Right atrium auricular region (tissue), 2 donors: ENCODE data around the gene BCHE. TPM values are rescaled to one million over a fixed set of nuclear protein-coding genes. Genes with fewer than 3 reads are reported as not detected.

Experiments
- DNase-seq: peaks from one replicate; pipeline ENCODE4 v3.0.0-alpha.2; 2019; ENCODE audit warnings: low spot score
- H3K27ac ChIP-seq, 2 donors: fragments of 200-600 bp; sonication (generic); 1 replicate in 1 of 2; 2 replicates in 1 of 2; pipeline ENCODE4 v1.5.1; 2016 to 2019
- H3K27me3 ChIP-seq, 2 donors: fragments of 200-600 bp; sonication (generic); one replicate each; pipeline versions ENCODE4 v1.5.1 to v1.6.0; 2017 to 2019
- H3K36me3 ChIP-seq: fragments of 200-600 bp; sonication (generic); one replicate; pipeline ENCODE4 v1.5.1; 2016
- H3K4me1 ChIP-seq, 2 donors: fragments of 200-600 bp; sonication (generic); one replicate each; pipeline versions ENCODE4 v1.5.1 to v1.6.0; 2017 to 2019
- H3K4me3 ChIP-seq, 2 donors: fragments of 200-600 bp; sonication (generic); 1 replicate in 1 of 2; 2 replicates in 1 of 2; pipeline ENCODE4 v1.5.1; 2017 to 2019; ENCODE audit warnings: mild to moderate bottlenecking in 1 of 2, moderate library complexity in 1 of 2
- H3K9me3 ChIP-seq, 2 donors: fragments of 200-600 bp; sonication (generic); one replicate each; pipeline ENCODE4 v1.5.1; 2019
- CTCF ChIP-seq, 2 donors: fragments of 200-600 bp; sonication (generic); IDR thresholded peaks; one replicate each; pipeline ENCODE4 v1.5.1; 2019; ENCODE audit warnings: antibody characterized with exemption in 2 of 2
- total RNA-seq, 2 donors: library from RNA; depleted of rRNA; stranded (reverse); fragments of >200 nt; gene quantifications; one replicate each; pipeline ENCODE4 v1.1.0, GENCODE V29; 2016

The BCHE gene
- total RNA-seq, 2 donors from 2014 or later, result 13.5 to 31.8 TPM

- no peak for TF ChIP-seq CTCF (IDR thresholded peaks at IDR 0.05)
- no peaks in the 10 kb centered on the region for H3K27me3 ChIP-seq
- H3K4me1 ChIP-seq, result no peaks in the 10 kb centered on the region
- no peak overlapping the region for H3K27ac ChIP-seq
- H3K4me3 ChIP-seq, result no peak overlapping the region
- H3K9me3 ChIP-seq, result no peaks in the 10 kb centered on the region
- no peak for DNase-seq
- H3K36me3 ChIP-seq, result no peaks in the 10 kb centered on the region
Observed at GRCh38 chr3:165830746-165831145, 6.5 kb downstream of the BCHE start.

GRCh38 chr3:165827883-165828282 is 9.3 kb downstream of the BCHE start:
- H3K9me3 ChIP-seq, result peaks cover 0 to 10% of the 10 kb centered on the region in 2 donors
- no peak overlapping the region for H3K27ac ChIP-seq

GRCh38 chr3:165827233-165827632 is 10.0 kb downstream of the BCHE start:
- no peak overlapping the region for H3K4me3 ChIP-seq
- TF ChIP-seq CTCF (IDR thresholded peaks at IDR 0.05), result no peak
- no peak overlapping the region for H3K27ac ChIP-seq
- H3K27me3 ChIP-seq, result no peaks in the 10 kb centered on the region
- no peaks in the 10 kb centered on the region for H3K36me3 ChIP-seq
- peaks cover 0 to 10% of the 10 kb centered on the region in 2 donors for H3K9me3 ChIP-seq
- no peak for DNase-seq
- H3K4me1 ChIP-seq, result no peaks in the 10 kb centered on the region

More at GRCh38 chr3:165827883-165828282, 9.3 kb downstream of the BCHE start:
- no peaks in the 10 kb centered on the region for H3K27me3 ChIP-seq
- DNase-seq, result no peak
- no peak overlapping the region for H3K4me3 ChIP-seq
- no peaks in the 10 kb centered on the region for H3K4me1 ChIP-seq
- H3K36me3 ChIP-seq, result no peaks in the 10 kb centered on the region
- no peak for TF ChIP-seq CTCF (IDR thresholded peaks at IDR 0.05)

GRCh38 chr3:165820671-165821123 is 16.5 kb downstream of the BCHE start:
- Histone ChIP-seq H3K4me1 (no peaks in the 10 kb centered on the region), H3K9me3 (peaks cover 0 to 10% of the 10 kb centered on the region in 2 donors), H3K36me3 (no peaks in the 10 kb centered on the region), H3K27me3 (no peaks in the 10 kb centered on the region), H3K27ac (no peak overlapping the region), H3K4me3 (no peak overlapping the region)
- no peak for TF ChIP-seq CTCF (IDR thresholded peaks at IDR 0.05)
- no peak for DNase-seq

GRCh38 chr3:165817160-165817709 is 20.0 kb downstream of the BCHE start:
- no peak for TF ChIP-seq CTCF (IDR thresholded peaks at IDR 0.05)
- Histone ChIP-seq H3K27me3 (no peaks in the 10 kb centered on the region), H3K36me3 (no peaks in the 10 kb centered on the region), H3K9me3 (no peaks in the 10 kb centered on the region), H3K4me1 (no peaks in the 10 kb centered on the region), H3K4me3 (no peak overlapping the region), H3K27ac (no peak overlapping the region)
- no peak for DNase-seq

- no peak for TF ChIP-seq CTCF (IDR thresholded peaks at IDR 0.05)
- H3K4me3 ChIP-seq, result no peak overlapping the region
- H3K36me3 ChIP-seq, result no peaks in the 10 kb centered on the region
- H3K27me3 ChIP-seq, result no peaks in the 10 kb centered on the region
- H3K27ac ChIP-seq, result no peak overlapping the region
- no peaks in the 10 kb centered on the region for H3K4me1 ChIP-seq
- H3K9me3 ChIP-seq, result no peaks in the 10 kb centered on the region
- DNase-seq, result no peak
Observed at GRCh38 chr3:165816209-165816608, 21.0 kb downstream of the BCHE start.
